K562 (cell line): ENCODE measurements around the gene KIF3A. TPM values are rescaled to one million over a fixed set of nuclear protein-coding genes. Genes with fewer than 3 reads are reported as not detected.

Experiments used
- ATAC-seq: fragments of 200-7000 bp; cut with Tn5 transposase; 3 replicates; pipeline ENCODE4 v1.9.1; 2020; ENCODE audit warnings: moderate library complexity
- BruUV-seq: library from RNA; stranded (reverse); fragments of 400-500 nt; replicated peaks from 2 replicates; lab custom pipeline; 2021; lab: Mats Ljungman, UMichigan
- CTCF ChIA-PET: fragments of 300-600 bp; formaldehyde crosslinking; extraction: SDS; loops from one replicate; lab custom pipeline; 2021; ENCODE audit warnings: low intra/inter-chr PET ratio; lab: Yijun Ruan, JAX
- POLR2A ChIA-PET: fragments of 300-600, 350-650 bp; sonication (Branson Sonifier 250); formaldehyde crosslinking; extraction: SDS; loops from one replicate; lab custom pipeline; 2021; ENCODE audit warnings: antibody characterized with exemption, inconsistent platforms; lab: Yijun Ruan, JAX
- DNase-seq, 4 experiments: peaks; one replicate each; pipeline versions ENCODE4 v3.0.0 to v3.0.0-alpha.2; 2011 to 2018; ENCODE audit warnings: low spot score in 3 of 4, mixed read lengths in 3 of 4; ENCODE audit errors: extremely low read depth in 1 of 4
- FAIRE-seq: peaks from 2 replicates; lab custom pipeline; 2011; peaks lifted over from hg19 to GRCh38; lab: Jason Lieb, UNC
- H2AFZ ChIP-seq: 2 replicates; pipeline ENCODE4 v1.6.0; 2011; ENCODE audit warnings: low read depth, low read length, control low read depth, inconsistent platforms
- H3K27ac ChIP-seq: fragments of 200-600 bp; 3 replicates; pipeline ENCODE4 v1.8.0; 2011; ENCODE audit warnings: low read depth, mild to moderate bottlenecking, control low read depth, inconsistent platforms, low read length, moderate library complexity, mixed read lengths; ENCODE audit errors: extremely low read depth
- H3K27me3 ChIP-seq, 2 experiments: fragments of 300-600 bp in 1 of 2; 2 replicates in 1 of 2; 3 replicates in 1 of 2; pipeline versions ENCODE4 v1.6.0 to v1.8.0; 2011; ENCODE audit warnings: inconsistent platforms in 2 of 2, low read length in 2 of 2, mild to moderate bottlenecking in 1 of 2, mixed read lengths in 1 of 2, moderate library complexity in 1 of 2; ENCODE audit not compliant: control insufficient read depth in 2 of 2, insufficient read depth in 2 of 2
- H3K36me3 ChIP-seq: fragments of 300-600 bp; 3 replicates; pipeline ENCODE4 v1.8.0; 2011; ENCODE audit warnings: mild to moderate bottlenecking, low read length, inconsistent platforms; ENCODE audit not compliant: control insufficient read depth, insufficient read depth
- H3K4me1 ChIP-seq, 2 experiments: fragments of 200-600 bp in 1 of 2; replicated peaks in 1 of 2; 2 replicates in 1 of 2; 3 replicates in 1 of 2; pipeline versions ENCODE4 v1.5.1 to v1.8.0; 2011; ENCODE audit warnings: inconsistent platforms in 2 of 2, low read length in 2 of 2, mild to moderate bottlenecking in 1 of 2, mixed read lengths in 1 of 2, moderate library complexity in 1 of 2; ENCODE audit not compliant: control insufficient read depth in 2 of 2, insufficient read depth in 2 of 2
- H3K4me2 ChIP-seq: 2 replicates; pipeline ENCODE4 v1.6.1; 2011; ENCODE audit warnings: low read length, control low read depth, inconsistent platforms, mixed read lengths; ENCODE audit not compliant: insufficient read depth
- H3K4me3 ChIP-seq: fragments of 200-600 bp; sonication (generic), shearing (Covaris generic); 2 replicates; pipeline ENCODE4 v1.5.1; 2016; ENCODE audit warnings: control low read depth, inconsistent platforms
- H3K79me2 ChIP-seq: fragments of 200-600 bp; 3 replicates; pipeline ENCODE4 v1.8.0; 2011; ENCODE audit warnings: low read length, inconsistent platforms; ENCODE audit not compliant: control insufficient read depth, insufficient read depth
- H3K9ac ChIP-seq, 2 experiments: 2 replicates each; pipeline versions ENCODE4 v1.6.0 to v1.6.1; 2011; ENCODE audit warnings: low read depth in 2 of 2, low read length in 2 of 2, control low read depth in 1 of 2, inconsistent platforms in 1 of 2, mild to moderate bottlenecking in 1 of 2, mixed read lengths in 1 of 2; ENCODE audit not compliant: insufficient read depth in 1 of 2
- H3K9me1 ChIP-seq: one replicate; pipeline ENCODE4 v1.6.0; 2011; ENCODE audit warnings: inconsistent platforms, mild to moderate bottlenecking, low read length, moderate library complexity; ENCODE audit not compliant: control insufficient read depth, insufficient read depth
- H3K9me3 ChIP-seq: replicated peaks from 2 replicates; pipeline ENCODE4 v1.5.1; 2011; ENCODE audit warnings: low read depth, low read length, inconsistent platforms; ENCODE audit not compliant: control insufficient read depth, insufficient read depth
- H4K20me1 ChIP-seq: replicated peaks from 2 replicates; pipeline ENCODE4 v1.6.1; 2011; ENCODE audit warnings: low read length, inconsistent platforms, mixed read lengths; ENCODE audit not compliant: control insufficient read depth, insufficient read depth
- ARID3A ChIP-seq: IDR thresholded peaks from 2 replicates; pipeline ENCODE4 v1.6.1; 2012; ENCODE audit warnings: low read depth, low read length, improper control_type of control experiment, borderline replicate concordance
- CCAR2 ChIP-seq: fragments of 200-400 bp; formaldehyde crosslinking; IDR thresholded peaks from 2 replicates; pipeline ENCODE4 v1.6.1; 2017; ENCODE audit warnings: mild to moderate bottlenecking, low read depth, low read length
- CTCF ChIP-seq, 3 experiments: IDR thresholded peaks in 2 of 3; conservative IDR thresholded peaks in 1 of 3; 2 replicates each; pipeline ENCODE4 v1.5.1; 2011 to 2012; ENCODE audit warnings: low read length in 3 of 3, mild to moderate bottlenecking in 3 of 3, control low read depth in 2 of 3, improper control_type of control experiment in 1 of 3, inconsistent platforms in 1 of 3, low read depth in 1 of 3, mixed read lengths in 1 of 3, moderate library complexity in 1 of 3; ENCODE audit not compliant: insufficient read depth in 2 of 3
- GATA2 ChIP-seq: sonication (generic); formaldehyde crosslinking; IDR thresholded peaks from 2 replicates; pipeline ENCODE4 v1.4.0; 2020; ENCODE audit warnings: mild to moderate bottlenecking, missing genetic modification reagents
- HOMEZ ChIP-seq: fragments of 250-450 bp; sonication (Bioruptor Pico); IDR thresholded peaks from 2 replicates; pipeline ENCODE4 v1.4.0; 2020; ENCODE audit warnings: mild to moderate bottlenecking, moderate library complexity
- KLF6 ChIP-seq: fragments of 250-450 bp; sonication (Bioruptor Pico); IDR thresholded peaks from 2 replicates; pipeline ENCODE4 v1.4.0; 2020; ENCODE audit warnings: mild to moderate bottlenecking, moderate library complexity, borderline replicate concordance
- MAX ChIP-seq: sonication (generic); formaldehyde crosslinking; IDR thresholded peaks from 2 replicates; pipeline ENCODE4 v1.9.0; 2022; ENCODE audit warnings: mild to moderate bottlenecking, missing genetic modification reagents
- TARDBP ChIP-seq: fragments of 450-650 bp; IDR thresholded peaks from 2 replicates; pipeline ENCODE4 v1.6.1; 2016
- ZBTB9 ChIP-seq: fragments of 450-650 bp; formaldehyde crosslinking; IDR thresholded peaks from 2 replicates; pipeline ENCODE4 v1.4.0; 2020; ENCODE audit warnings: mild to moderate bottlenecking, moderate library complexity
- ZKSCAN1 ChIP-seq: fragments of 150-350 bp; IDR thresholded peaks from 2 replicates; pipeline ENCODE4 v1.6.1; 2016; ENCODE audit warnings: low read depth, low read length
- WGBS: fragments of 100-300 bp; shearing (Covaris generic); methylation state at CpG from one replicate; pipeline ENCODE4 v1.1.6; 2016; ENCODE audit warnings: low coverage, mixed read lengths; ENCODE audit not compliant: insufficient coverage; ENCODE audit errors: missing lambda C conversion rate; 5-methylcytosine and 5-hydroxymethylcytosine counted together
- in situ Hi-C: fragments of 300-500 bp; cut with MboI; formaldehyde crosslinking; loops from 4 replicates; pipeline ENCODE4 v1.15.0; 2018; ENCODE audit warnings: inconsistent platforms, mixed read lengths
- intact Hi-C: fragments of 100-400 bp; cut with micrococcal nuclease; formaldehyde crosslinking; loops from 2 replicates; pipeline ENCODE4 v1.14.2; 2022
- polyA plus RNA-seq, 8 experiments: library from polyadenylated mRNA; depleted of rRNA in 4 of 8; stranded (reverse) in 5 of 8; unstranded in 3 of 8; fragments of >200 nt; fragmentation: Nextera tagmentation in 2 of 8; fragmentation: Illumina TruSeq in 1 of 8; extraction: Ambion mirVana in 2 of 8; extraction: Trizol in 1 of 8; gene quantifications; 2 replicates each; pipeline versions ENCODE4 v1.2.1 to v1.2.3, GENCODE V29; 2011 to 2014; ENCODE audit warnings: inconsistent platforms in 1 of 8, missing spikeins in 1 of 8
- total RNA-seq, 7 experiments: library from RNA; depleted of rRNA in 6 of 7; stranded (reverse); fragments of >200 nt in 6 of 7; fragmentation: Illumina TruSeq in 2 of 7; extraction: Trizol in 2 of 7; gene quantifications; 2 replicates each; pipeline versions ENCODE4 v1.2.1 to v1.2.3, GENCODE V29; 2011 to 2021; ENCODE audit warnings: low replicate concordance in 1 of 7
- TF ChIP-seq, protein P1 (sequence below): fragments of 450-650 bp; IDR thresholded peaks from 2 replicates; pipeline ENCODE4 v1.6.1; 2014; ENCODE audit warnings: low read depth, mild to moderate bottlenecking, moderate library complexity, borderline replicate concordance

The KIF3A gene
- total and polyA plus RNA-seq, 9 of the 15 experiments (the other 6 are each of a cell fraction or from before 2014, with no cell fraction given): 1.5 to 7.8 (median 6.0) TPM

GRCh38 chr5:132666310-132667123, 70.8 kb downstream of the KIF3A start:
- Histone ChIP-seq H3K36me3 (no peaks in the 10 kb centered on the region), H3K4me1 (peaks cover 56 to 69% of the 10 kb centered on the region in 2 experiments), H2AFZ (peak overlapping the region; percentile 93), H3K9me1 (no peaks in the 10 kb centered on the region), H3K4me2 (peak overlapping the region; percentile 62), H3K9ac (peak overlapping the region; percentile 24 to 84), H4K20me1 (no peaks in the 10 kb centered on the region), H3K4me3 (no peak overlapping the region), H3K79me2 (no peaks in the 10 kb centered on the region), H3K27me3 (no peaks in the 10 kb centered on the region), H3K27ac (peak overlapping the region; percentile 39; the same call in 2 of the 3 replicates), H3K9me3 (no peaks in the 10 kb centered on the region)
- ATAC-seq (peak; percentile 48), DNase-seq (peak; percentile 38 to 80 (median 56)), FAIRE-seq (peak; percentile 15)
- no TSS peak for BruUV-seq
- ChIA-PET CTCF (no interaction called here), POLR2A (interaction anchor here (0.5 to 1.7 kb wide), 4 partner anchors 10 to 200 kb away, joined by 3 to 10 read pairs (median 4); partner anchors contain the start of genes GDF9 and UQCRQ)
- intact Hi-C loops: no loop called here
- in situ Hi-C loops: no loop called here
- 25% methylated on average over 16 of the region's 16 CpGs for WGBS
- no peak for TF ChIP-seq ARID3A
- TF ChIP-seq ZBTB9 (CRISPR knock-in tag): peak; percentile 98
- TF ChIP-seq, protein P1, sequence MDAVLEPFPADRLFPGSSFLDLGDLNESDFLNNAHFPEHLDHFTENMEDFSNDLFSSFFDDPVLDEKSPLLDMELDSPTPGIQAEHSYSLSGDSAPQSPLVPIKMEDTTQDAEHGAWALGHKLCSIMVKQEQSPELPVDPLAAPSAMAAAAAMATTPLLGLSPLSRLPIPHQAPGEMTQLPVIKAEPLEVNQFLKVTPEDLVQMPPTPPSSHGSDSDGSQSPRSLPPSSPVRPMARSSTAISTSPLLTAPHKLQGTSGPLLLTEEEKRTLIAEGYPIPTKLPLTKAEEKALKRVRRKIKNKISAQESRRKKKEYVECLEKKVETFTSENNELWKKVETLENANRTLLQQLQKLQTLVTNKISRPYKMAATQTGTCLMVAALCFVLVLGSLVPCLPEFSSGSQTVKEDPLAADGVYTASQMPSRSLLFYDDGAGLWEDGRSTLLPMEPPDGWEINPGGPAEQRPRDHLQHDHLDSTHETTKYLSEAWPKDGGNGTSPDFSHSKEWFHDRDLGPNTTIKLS: no peak
- TF ChIP-seq GATA2 (CRISPR knock-in tag): no peak
- TF ChIP-seq KLF6 (CRISPR knock-in tag): peak; percentile 97
- no peak for TF ChIP-seq TARDBP
- no peak for TF ChIP-seq CCAR2
- TF ChIP-seq CTCF (IDR thresholded peaks at IDR 0.05 in 2 of 3, conservative IDR thresholded peaks at IDR 0.05 in 1 of 3; ENCODE audit: insufficient read depth in 2 of 3, low read depth in 1 of 3, low read length in 3 of 3): no peak
- peak; percentile 96 for TF ChIP-seq HOMEZ (CRISPR knock-in tag)
- TF ChIP-seq MAX: peak; percentile 73
- no peak for TF ChIP-seq ZKSCAN1
